HG02852 (cell line): Measurements from ENCODE around the gene LMNA.
"Not testable (repeated sequence)": the region's sequence is repeated elsewhere in the genome, so short reads cannot be mapped to it uniquely, and the experiment has no call there.

Source experiments
- ATAC-seq: cut with Tn5 transposase; IDR thresholded peaks from one replicate; pipeline ENCODE4 v1.9.1; 2021; ENCODE audit warnings: mild to moderate bottlenecking, moderate library complexity; ENCODE audit not compliant: unreplicated experiment

The LMNA gene

GRCh38 chr1:156160000-156160742 is 45.7 kb downstream of the LMNA start:
- ATAC-seq: no peak

- ATAC-seq: no peak
Measured at GRCh38 chr1:156160743-156161171, 46.2 kb downstream of the LMNA start.

- no peak for ATAC-seq
Measured at GRCh38 chr1:156162430-156163037, 48.0 kb downstream of the LMNA start.

GRCh38 chr1:156163712-156164111 is 49.2 kb downstream of the LMNA start:
- no peak for ATAC-seq

- no peak for ATAC-seq
Measured at GRCh38 chr1:156164125-156164831, 49.8 kb downstream of the LMNA start.

GRCh38 chr1:156165083-156165482 is 50.6 kb downstream of the LMNA start:
- ATAC-seq: no peak

- no peak for ATAC-seq
Measured at GRCh38 chr1:156167536-156167935, 53.0 kb downstream of the LMNA start.

GRCh38 chr1:156172696-156173470 is 58.4 kb downstream of the LMNA start:
- ATAC-seq: no peak

GRCh38 chr1:156176610-156177210 is 62.2 kb downstream of the LMNA start:
- ATAC-seq: no peak

GRCh38 chr1:156177919-156178654 is 63.6 kb downstream of the LMNA start:
- ATAC-seq: no peak

GRCh38 chr1:156180471-156180870 is 66.0 kb downstream of the LMNA start:
- no peak for ATAC-seq

GRCh38 chr1:156181391-156181924 is 66.9 kb downstream of the LMNA start:
- not testable (repeated sequence) for ATAC-seq

- ATAC-seq: not testable (repeated sequence)
Measured at GRCh38 chr1:156182010-156182779, 67.7 kb downstream of the LMNA start.

- not testable (repeated sequence) for ATAC-seq
Measured at GRCh38 chr1:156186347-156187177, 72.1 kb downstream of the LMNA start.
